ENCODE results near the gene SLC30A2. TPM values are rescaled to one million over a fixed set of nuclear protein-coding genes. Genes with fewer than 3 reads are reported as not detected.

SLC30A2 gene
- total RNA-seq, 1 experiment from 2014 or later = 0.23 TPM

- ChIA-PET POLR2A (no interaction called here), CTCF (no interaction called here)
- in situ Hi-C loops (cut with HindIII; ENCODE audit: low pct_unique_long_range_greater_than_20kb, low sequenced_read_pairs) (no loop called here), intact Hi-C loops (cut with micrococcal nuclease; ENCODE audit: unreplicated experiment) (no loop called here)
- ATAC-seq = peak; percentile 43
- no peak for DNase-seq (ENCODE audit: low read depth, low spot score)
- no peaks in the 10 kb centered on the region for H3K36me3 ChIP-seq (ENCODE audit: control insufficient read depth, insufficient read depth, low read length)
- H3K27ac ChIP-seq (ENCODE audit: low read length) = no peak overlapping the region
- no peaks in the 10 kb centered on the region for H3K27me3 ChIP-seq (ENCODE audit: control insufficient read depth, insufficient read depth, low read length)
- no peaks in the 10 kb centered on the region for H3K4me1 ChIP-seq (ENCODE audit: control insufficient read depth, insufficient read depth, low read length)
- H3K4me3 ChIP-seq (ENCODE audit: low read depth in 2 of 2, low read length in 2 of 2) = no peak overlapping the region
- TF ChIP-seq, protein P1, sequence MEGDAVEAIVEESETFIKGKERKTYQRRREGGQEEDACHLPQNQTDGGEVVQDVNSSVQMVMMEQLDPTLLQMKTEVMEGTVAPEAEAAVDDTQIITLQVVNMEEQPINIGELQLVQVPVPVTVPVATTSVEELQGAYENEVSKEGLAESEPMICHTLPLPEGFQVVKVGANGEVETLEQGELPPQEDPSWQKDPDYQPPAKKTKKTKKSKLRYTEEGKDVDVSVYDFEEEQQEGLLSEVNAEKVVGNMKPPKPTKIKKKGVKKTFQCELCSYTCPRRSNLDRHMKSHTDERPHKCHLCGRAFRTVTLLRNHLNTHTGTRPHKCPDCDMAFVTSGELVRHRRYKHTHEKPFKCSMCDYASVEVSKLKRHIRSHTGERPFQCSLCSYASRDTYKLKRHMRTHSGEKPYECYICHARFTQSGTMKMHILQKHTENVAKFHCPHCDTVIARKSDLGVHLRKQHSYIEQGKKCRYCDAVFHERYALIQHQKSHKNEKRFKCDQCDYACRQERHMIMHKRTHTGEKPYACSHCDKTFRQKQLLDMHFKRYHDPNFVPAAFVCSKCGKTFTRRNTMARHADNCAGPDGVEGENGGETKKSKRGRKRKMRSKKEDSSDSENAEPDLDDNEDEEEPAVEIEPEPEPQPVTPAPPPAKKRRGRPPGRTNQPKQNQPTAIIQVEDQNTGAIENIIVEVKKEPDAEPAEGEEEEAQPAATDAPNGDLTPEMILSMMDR (IDR thresholded peaks at IDR 0.05) = no peak
- TF ChIP-seq REST (IDR thresholded peaks at IDR 0.05; ENCODE audit: insufficient read depth in 1 of 2, low read depth in 2 of 2, low read length in 1 of 2) (no peak), POLR2AphosphoS5 (IDR thresholded peaks at IDR 0.05; ENCODE audit: low read depth, low read length) (no peak), SIN3A (IDR thresholded peaks at IDR 0.05; ENCODE audit: borderline replicate concordance, insufficient read depth, low read depth, low read length) (no peak), TCF7L2 (IDR thresholded peaks at IDR 0.05; ENCODE audit: low read depth, low read length) (no peak)
- BruUV-seq (replicated peaks) = no TSS peak
- no peaks in the 10 kb centered on the region for H3K9me3 ChIP-seq (ENCODE audit: control insufficient read depth, insufficient read depth, low read depth, low read length)
Measured at GRCh38 chr1:26023009-26023408, 22.9 kb downstream of the SLC30A2 start.

GRCh38 chr1:26022404-26022779 is 23.5 kb downstream of the SLC30A2 start:
- H3K4me1 ChIP-seq (ENCODE audit: control insufficient read depth, insufficient read depth, low read length) = no peaks in the 10 kb centered on the region
- DNase-seq (ENCODE audit: low read depth, low spot score) (no peak), ATAC-seq (no peak; the same call in 1 of the 2 replicates)
- TF ChIP-seq, protein P1 (IDR thresholded peaks at IDR 0.05) = no peak
- TF ChIP-seq TCF7L2 (IDR thresholded peaks at IDR 0.05; ENCODE audit: low read depth, low read length) = no peak
- no peak for TF ChIP-seq POLR2AphosphoS5 (IDR thresholded peaks at IDR 0.05; ENCODE audit: low read depth, low read length)
- no peak for TF ChIP-seq REST (IDR thresholded peaks at IDR 0.05; ENCODE audit: insufficient read depth in 1 of 2, low read depth in 2 of 2, low read length in 1 of 2)
- TF ChIP-seq SIN3A (IDR thresholded peaks at IDR 0.05; ENCODE audit: borderline replicate concordance, insufficient read depth, low read depth, low read length) = no peak
- H3K27ac ChIP-seq (ENCODE audit: low read length) = no peak overlapping the region
- no peaks in the 10 kb centered on the region for H3K27me3 ChIP-seq (ENCODE audit: control insufficient read depth, insufficient read depth, low read length)
- ChIA-PET POLR2A (no interaction called here), CTCF (no interaction called here)
- H3K4me3 ChIP-seq (ENCODE audit: low read depth in 2 of 2, low read length in 2 of 2) = no peak overlapping the region
- in situ Hi-C loops (cut with HindIII; ENCODE audit: low pct_unique_long_range_greater_than_20kb, low sequenced_read_pairs) = no loop called here
- no peaks in the 10 kb centered on the region for H3K9me3 ChIP-seq (ENCODE audit: control insufficient read depth, insufficient read depth, low read depth, low read length)
- H3K36me3 ChIP-seq (ENCODE audit: control insufficient read depth, insufficient read depth, low read length) = no peaks in the 10 kb centered on the region
- no TSS peak for BruUV-seq (replicated peaks)
- intact Hi-C loops (cut with micrococcal nuclease; ENCODE audit: unreplicated experiment) = no loop called here
